Body of pancreas (tissue), 4 donors: ENCODE measurements around the gene MEIS2.

Experiments used
- CTCF ChIP-seq, 7 experiments: fragments of 450-650 bp in 4 of 7; fragments of 200-600 bp in 3 of 7; sonication (generic) in 3 of 7; IDR thresholded peaks; one replicate each; pipeline ENCODE4 v1.5.1; 2016 to 2019; ENCODE audit warnings: antibody characterized with exemption in 7 of 7
- POLR2A ChIP-seq, 3 donors: fragments of 450-650 bp; IDR thresholded peaks; one replicate each; pipeline ENCODE4 v1.6.1; 2016; ENCODE audit warnings: antibody characterized with exemption in 3 of 3, mild to moderate bottlenecking in 2 of 3

- no peak for TF ChIP-seq CTCF (IDR thresholded peaks at IDR 0.05)
- no peak for TF ChIP-seq POLR2A (IDR thresholded peaks at IDR 0.05)
These were observed 225.4 kb downstream of the MEIS2 start for GRCh38 chr15:36874930-36875329.
